DND-41 (cell line): Measurements from ENCODE around the gene PGAM2.

ENCODE experiments used
- ATAC-seq: fragments of 200-7000 bp; cut with Tn5 transposase; 3 replicates; pipeline ENCODE4 v1.9.1; 2021; ENCODE audit warnings: low read depth; ENCODE audit not compliant: insufficient read depth
- DNase-seq: peaks from one replicate; pipeline ENCODE4 v3.0.0-alpha.2; 2020
- H2AFZ ChIP-seq: 2 replicates; pipeline ENCODE4 v1.6.0; 2012; ENCODE audit warnings: low read depth, low read length
- H3K27ac ChIP-seq: 2 replicates; pipeline ENCODE4 v1.5.1; 2012; ENCODE audit warnings: low read length, inconsistent platforms
- H3K27me3 ChIP-seq: fragments of 200-600 bp; sonication (generic); 2 replicates; pipeline ENCODE4 v1.6.0; 2012; ENCODE audit warnings: low read length, mild to moderate bottlenecking, inconsistent platforms; ENCODE audit not compliant: insufficient read depth, poor library complexity
- H3K36me3 ChIP-seq: 2 replicates; pipeline ENCODE4 v1.5.1; 2012; ENCODE audit warnings: low read length, inconsistent platforms; ENCODE audit not compliant: insufficient read depth
- H3K4me1 ChIP-seq: 2 replicates; pipeline ENCODE4 v1.5.1; 2012; ENCODE audit warnings: mild to moderate bottlenecking, low read length; ENCODE audit not compliant: insufficient read depth
- H3K4me2 ChIP-seq: 2 replicates; pipeline ENCODE4 v1.6.0; 2012; ENCODE audit warnings: mild to moderate bottlenecking, moderate library complexity, low read length, inconsistent platforms; ENCODE audit not compliant: insufficient read depth
- H3K4me3 ChIP-seq, 2 experiments: fragments of 200-600 bp in 1 of 2; shearing (Covaris generic) in 1 of 2; 2 replicates each; pipeline ENCODE4 v1.5.1; 2012 to 2016; ENCODE audit warnings: inconsistent platforms in 2 of 2, low read length in 2 of 2, mild to moderate bottlenecking in 2 of 2, low read depth in 1 of 2, moderate library complexity in 1 of 2
- H3K79me2 ChIP-seq: 2 replicates; pipeline ENCODE4 v1.6.0; 2012; ENCODE audit warnings: low read length, inconsistent platforms; ENCODE audit not compliant: insufficient read depth
- H3K9ac ChIP-seq: 2 replicates; pipeline ENCODE4 v1.6.0; 2012; ENCODE audit warnings: low read depth, mild to moderate bottlenecking, inconsistent platforms, low read length, moderate library complexity
- H3K9me3 ChIP-seq: 2 replicates; pipeline ENCODE4 v1.5.1; 2012; ENCODE audit warnings: low read length, moderate library complexity, mild to moderate bottlenecking, inconsistent platforms; ENCODE audit not compliant: insufficient read depth, severe bottlenecking
- H4K20me1 ChIP-seq: 2 replicates; pipeline ENCODE4 v1.6.0; 2012; ENCODE audit warnings: low read length; ENCODE audit not compliant: insufficient read depth
- EZH2 ChIP-seq: IDR thresholded peaks from 3 replicates; pipeline ENCODE4 v1.6.1; 2012; ENCODE audit warnings: borderline replicate concordance, low read depth, mild to moderate bottlenecking, moderate library complexity, low read length, inconsistent platforms; ENCODE audit not compliant: severe bottlenecking
- TF ChIP-seq, protein P1 (sequence below): IDR thresholded peaks from 2 replicates; pipeline ENCODE4 v1.5.1; 2012; ENCODE audit warnings: borderline replicate concordance, low read length, moderate library complexity, mild to moderate bottlenecking; ENCODE audit not compliant: poor library complexity, severe bottlenecking; ENCODE audit errors: extremely low read depth

The PGAM2 gene

DNA sequence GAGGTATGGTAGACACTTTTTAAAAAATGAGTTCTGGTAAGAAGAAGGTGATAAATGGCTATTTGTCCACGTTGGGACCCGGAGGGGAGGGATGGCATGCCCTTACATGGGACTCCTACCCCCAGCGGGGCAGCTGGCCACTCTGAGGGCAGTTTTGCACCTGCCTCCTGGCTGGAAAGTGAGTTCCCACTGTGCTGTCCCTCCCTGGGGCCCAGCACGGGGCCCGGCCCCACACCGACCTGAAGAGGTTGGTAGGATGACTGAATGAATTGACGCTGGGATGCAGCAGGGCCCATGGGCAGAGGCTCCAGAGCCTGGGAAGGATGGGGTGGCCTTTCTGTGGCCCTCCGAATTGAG is 38.2 kb upstream of the PGAM2 start:
- H3K79me2 ChIP-seq, result peaks cover 56% of the 10 kb centered on the region
- no peaks in the 10 kb centered on the region for H3K9me3 ChIP-seq
- TF ChIP-seq, protein P1, sequence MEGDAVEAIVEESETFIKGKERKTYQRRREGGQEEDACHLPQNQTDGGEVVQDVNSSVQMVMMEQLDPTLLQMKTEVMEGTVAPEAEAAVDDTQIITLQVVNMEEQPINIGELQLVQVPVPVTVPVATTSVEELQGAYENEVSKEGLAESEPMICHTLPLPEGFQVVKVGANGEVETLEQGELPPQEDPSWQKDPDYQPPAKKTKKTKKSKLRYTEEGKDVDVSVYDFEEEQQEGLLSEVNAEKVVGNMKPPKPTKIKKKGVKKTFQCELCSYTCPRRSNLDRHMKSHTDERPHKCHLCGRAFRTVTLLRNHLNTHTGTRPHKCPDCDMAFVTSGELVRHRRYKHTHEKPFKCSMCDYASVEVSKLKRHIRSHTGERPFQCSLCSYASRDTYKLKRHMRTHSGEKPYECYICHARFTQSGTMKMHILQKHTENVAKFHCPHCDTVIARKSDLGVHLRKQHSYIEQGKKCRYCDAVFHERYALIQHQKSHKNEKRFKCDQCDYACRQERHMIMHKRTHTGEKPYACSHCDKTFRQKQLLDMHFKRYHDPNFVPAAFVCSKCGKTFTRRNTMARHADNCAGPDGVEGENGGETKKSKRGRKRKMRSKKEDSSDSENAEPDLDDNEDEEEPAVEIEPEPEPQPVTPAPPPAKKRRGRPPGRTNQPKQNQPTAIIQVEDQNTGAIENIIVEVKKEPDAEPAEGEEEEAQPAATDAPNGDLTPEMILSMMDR, result no peak
- no peak for TF ChIP-seq EZH2
- ATAC-seq (peak; percentile 6), DNase-seq (no peak)
- H3K9ac ChIP-seq, result peak overlapping the region; percentile 94
- H3K4me3 ChIP-seq, result peak overlapping the region; percentile 18 to 68; a peak in 3 of 4 replicates
- peaks cover 91% of the 10 kb centered on the region for H3K4me1 ChIP-seq
- 0 out of 2 replicates have a peak overlapping the region, but pooled peaks have one; percentile 1 for H2AFZ ChIP-seq
- H3K4me2 ChIP-seq, result peak overlapping the region; percentile 98
- H4K20me1 ChIP-seq, result peaks cover 41% of the 10 kb centered on the region
- H3K27ac ChIP-seq, result peak overlapping the region; percentile 91
- H3K27me3 ChIP-seq, result no peaks in the 10 kb centered on the region
- peaks cover 42% of the 10 kb centered on the region for H3K36me3 ChIP-seq

DNA sequence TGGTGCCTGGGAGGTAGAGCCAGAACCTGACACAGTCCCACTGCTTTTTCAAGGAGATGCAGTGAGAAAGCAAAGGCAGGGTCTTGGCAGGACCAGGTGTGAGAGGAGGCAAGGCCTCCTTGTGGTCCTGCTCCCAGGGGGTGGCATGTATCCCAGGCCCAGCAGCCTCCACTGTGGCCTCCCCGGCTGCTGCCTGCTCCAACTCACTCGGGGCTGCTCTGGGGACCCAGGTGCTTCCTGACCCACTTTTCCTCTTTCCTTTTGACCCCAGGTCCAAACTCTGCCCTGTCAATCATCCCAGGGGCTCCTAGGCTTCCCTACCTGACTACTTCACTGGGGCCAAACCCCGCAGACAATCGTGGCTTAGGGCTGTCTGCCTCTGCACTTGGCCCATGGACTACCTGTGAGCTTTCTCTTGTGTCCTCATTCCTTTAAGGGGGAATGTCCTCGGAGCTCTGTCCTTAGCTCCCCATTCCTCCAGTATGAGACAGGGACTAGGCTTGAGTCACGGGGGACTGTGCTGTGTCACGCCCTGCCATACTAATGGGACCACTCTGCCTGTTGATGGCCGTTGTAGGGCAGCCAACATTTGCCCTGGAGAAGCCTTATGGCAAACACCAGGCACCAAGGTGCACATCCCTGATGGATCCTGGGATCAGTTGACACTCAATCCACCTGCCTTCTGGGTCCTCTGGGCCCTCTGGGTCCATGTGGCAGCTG is 37.6 kb upstream of the PGAM2 start:
- H3K4me2 ChIP-seq, result peak overlapping the region; percentile 98

GRCh38 chr7:44101966-44102845 is 36.8 kb upstream of the PGAM2 start:
- H3K9me3 ChIP-seq, result no peaks in the 10 kb centered on the region
- ATAC-seq (no peak), DNase-seq (no peak)
- H3K36me3 ChIP-seq, result peaks cover 29% of the 10 kb centered on the region
- no peak for TF ChIP-seq EZH2
- TF ChIP-seq, protein P1, result no peak
- peak overlapping the region; percentile 91 for H3K27ac ChIP-seq
- peaks cover 91% of the 10 kb centered on the region for H3K4me1 ChIP-seq
- no peaks in the 10 kb centered on the region for H3K27me3 ChIP-seq
- peaks cover 42% of the 10 kb centered on the region for H3K79me2 ChIP-seq
- H4K20me1 ChIP-seq, result peaks cover 28% of the 10 kb centered on the region
- H3K4me3 ChIP-seq, result no peak overlapping the region
- H3K4me2 ChIP-seq, result peak overlapping the region; percentile 98; the same call in 1 of the 2 replicates
- H3K9ac ChIP-seq, result peak overlapping the region; percentile 94
- H2AFZ ChIP-seq, result no peak overlapping the region

More for the DNA sequence above, 37.6 kb upstream of the PGAM2 start:
- H3K9me3 ChIP-seq, result no peaks in the 10 kb centered on the region
- no peak for ATAC-seq
- TF ChIP-seq EZH2, result no peak
- TF ChIP-seq, protein P1, result no peak
- no peaks in the 10 kb centered on the region for H3K27me3 ChIP-seq
- H2AFZ ChIP-seq, result no peak overlapping the region
- peak overlapping the region; percentile 94 for H3K9ac ChIP-seq
- H4K20me1 ChIP-seq, result peaks cover 36% of the 10 kb centered on the region
- peak overlapping the region; percentile 91 for H3K27ac ChIP-seq
- peaks cover 50% of the 10 kb centered on the region for H3K79me2 ChIP-seq
- DNase-seq, result no peak
- peak overlapping the region; percentile 18 to 68; a peak in 3 of 4 replicates for H3K4me3 ChIP-seq
- peaks cover 91% of the 10 kb centered on the region for H3K4me1 ChIP-seq
- peaks cover 37% of the 10 kb centered on the region for H3K36me3 ChIP-seq
